Stimulated activated CD8-positive, alpha-beta memory T cell treated with anti-CD3 and anti-CD28 coated beads, Interleukin-15, amount 100 ng/mL, for 24 hours (primary cell): ENCODE data around the gene PLET1.
A peak's percentile ranks its signal among the peaks of the same experiment; 100 is the strongest.

Source experiments
- DNase-seq: peaks from one replicate; pipeline ENCODE4 v3.0.0-alpha.2; 2020; ENCODE audit warnings: low read depth

PLET1 gene

DNA sequence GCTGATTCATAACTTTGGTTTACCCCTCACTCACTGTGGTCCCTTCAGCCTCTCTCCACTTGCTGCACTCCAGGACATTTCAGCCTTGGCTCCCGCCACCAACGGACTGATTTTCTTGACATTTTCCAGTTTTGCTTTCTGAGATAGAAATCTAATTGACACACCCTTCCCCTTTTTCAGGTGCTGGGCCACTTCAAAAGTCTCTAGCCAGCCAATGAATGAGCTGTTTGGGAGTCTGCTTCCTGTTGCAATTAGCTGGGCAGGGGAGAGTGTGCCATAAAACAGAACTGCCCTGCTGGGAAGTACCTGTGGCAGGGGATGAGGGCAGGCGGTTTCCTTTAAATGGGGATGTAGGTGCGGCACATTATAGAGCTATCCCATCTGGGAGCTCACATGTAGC is 21.1 kb upstream of the PLET1 start:
- no peak for DNase-seq

DNA sequence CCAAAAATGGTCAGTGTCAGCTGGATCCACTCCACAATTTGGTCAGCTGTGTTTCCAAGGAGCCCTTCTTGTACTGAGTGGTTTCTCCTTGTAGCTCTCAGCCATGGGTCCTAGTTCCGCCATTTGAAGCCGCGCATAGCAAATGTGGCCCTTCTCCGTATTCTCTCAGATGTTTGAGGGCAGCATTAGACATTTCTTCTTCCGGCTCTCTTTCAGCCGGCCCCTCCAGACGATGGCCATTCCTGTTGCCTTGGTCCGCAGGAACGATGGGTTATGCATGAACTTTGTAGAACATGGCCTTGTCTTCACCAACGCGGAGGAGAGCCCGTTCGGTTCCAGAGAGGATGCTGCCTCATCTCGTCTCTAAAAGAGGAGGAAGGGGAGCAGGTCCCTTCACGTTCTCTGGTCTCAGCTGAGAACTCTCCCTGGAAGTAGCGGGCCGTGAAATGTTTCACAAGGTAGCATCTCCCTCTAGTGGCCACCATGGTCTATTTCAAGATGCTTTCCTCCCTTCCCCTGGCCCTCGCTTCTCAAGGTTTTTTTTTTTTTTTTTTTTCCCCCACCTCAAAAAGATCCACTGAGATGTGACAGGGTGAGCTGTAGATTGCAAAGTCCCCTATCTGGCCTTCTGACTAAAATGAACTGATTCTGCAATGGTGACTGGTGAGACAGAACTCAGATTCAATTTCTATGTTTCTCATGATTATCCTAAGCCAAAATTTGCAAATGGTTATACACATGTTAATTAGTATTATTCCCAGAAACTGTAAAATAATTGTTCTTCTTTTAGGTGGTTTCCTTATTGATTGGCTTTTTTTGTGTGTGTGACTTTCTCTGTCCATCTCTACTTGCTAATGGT is 19.8 kb upstream of the PLET1 start:
- DNase-seq = peak; percentile 13

DNA sequence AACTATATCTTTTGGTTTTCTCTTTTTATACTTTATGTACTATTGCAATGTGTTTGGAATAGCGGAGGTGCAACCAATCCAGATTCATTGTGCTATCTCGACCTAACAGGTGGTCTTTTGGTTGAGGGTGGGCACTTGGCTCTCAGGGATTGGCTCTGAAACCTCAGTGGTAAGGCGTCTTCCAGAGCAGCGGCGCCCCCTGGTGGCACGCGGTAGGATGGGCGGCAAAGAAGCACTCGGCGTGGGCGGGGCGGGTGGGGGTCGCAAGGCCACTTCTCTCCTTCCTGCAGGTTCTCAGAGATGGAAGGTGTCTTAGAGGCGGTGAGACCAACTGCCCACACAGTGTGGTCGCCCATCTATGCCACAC is 19.2 kb upstream of the PLET1 start:
- DNase-seq = peak; percentile 67

DNA sequence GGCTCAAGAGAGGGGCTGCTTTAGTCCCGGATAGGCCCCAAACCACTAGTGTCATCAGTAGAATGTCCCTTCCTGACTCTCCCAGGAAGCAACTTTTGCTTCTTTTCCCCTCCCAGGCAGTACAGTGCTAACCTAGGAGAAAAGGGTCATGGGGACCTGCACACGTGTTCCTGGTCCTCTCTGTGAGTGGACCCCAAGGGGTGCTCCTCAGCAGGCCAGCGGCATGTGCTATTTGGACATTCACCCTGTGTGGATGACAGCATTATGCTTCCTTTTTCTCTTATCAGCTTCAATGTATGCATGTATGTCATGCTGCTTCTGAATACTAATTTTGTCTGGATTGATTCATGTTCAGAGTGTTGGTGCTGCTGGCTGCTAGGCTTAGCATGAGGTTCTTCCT is 18.1 kb upstream of the PLET1 start:
- DNase-seq = no peak

DNA sequence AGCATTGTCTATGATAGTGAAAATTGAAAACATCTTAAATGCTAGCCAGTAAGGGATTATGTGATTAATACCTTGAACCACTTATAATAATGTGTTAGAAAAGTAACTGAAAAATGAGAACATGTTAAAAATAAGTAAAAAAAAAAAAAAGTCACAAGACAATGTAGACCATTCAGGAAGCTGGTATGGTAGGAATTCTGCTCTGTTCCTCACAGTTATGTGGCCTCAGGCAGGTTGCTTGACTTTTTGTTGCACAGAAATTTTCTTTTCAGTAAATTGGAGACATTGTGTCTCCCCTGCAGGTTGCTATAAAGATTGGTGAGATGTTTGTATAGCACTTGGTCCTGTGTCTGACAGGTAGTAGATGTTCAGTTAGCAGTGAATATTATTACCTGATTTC is 17.3 kb upstream of the PLET1 start:
- no peak for DNase-seq

DNA sequence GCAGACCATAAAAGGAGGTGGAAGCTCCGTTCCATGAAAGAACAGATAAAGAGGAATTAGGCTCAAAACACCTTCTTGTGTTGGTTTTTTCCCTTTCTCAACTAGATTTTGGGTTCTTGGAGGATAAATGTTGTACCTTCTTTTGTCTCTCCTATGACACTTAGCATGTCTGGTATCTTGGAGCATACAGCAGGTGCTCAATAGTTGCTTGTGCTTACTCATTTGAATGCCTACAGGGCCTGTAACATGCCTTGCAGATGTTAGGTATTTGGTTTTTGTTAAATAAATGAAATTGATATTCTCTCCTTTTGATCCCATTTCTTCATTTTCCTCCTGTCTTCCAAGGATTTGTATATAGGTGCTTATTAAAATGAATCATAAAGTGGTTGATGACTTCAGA is 16.4 kb upstream of the PLET1 start:
- no peak for DNase-seq

DNA sequence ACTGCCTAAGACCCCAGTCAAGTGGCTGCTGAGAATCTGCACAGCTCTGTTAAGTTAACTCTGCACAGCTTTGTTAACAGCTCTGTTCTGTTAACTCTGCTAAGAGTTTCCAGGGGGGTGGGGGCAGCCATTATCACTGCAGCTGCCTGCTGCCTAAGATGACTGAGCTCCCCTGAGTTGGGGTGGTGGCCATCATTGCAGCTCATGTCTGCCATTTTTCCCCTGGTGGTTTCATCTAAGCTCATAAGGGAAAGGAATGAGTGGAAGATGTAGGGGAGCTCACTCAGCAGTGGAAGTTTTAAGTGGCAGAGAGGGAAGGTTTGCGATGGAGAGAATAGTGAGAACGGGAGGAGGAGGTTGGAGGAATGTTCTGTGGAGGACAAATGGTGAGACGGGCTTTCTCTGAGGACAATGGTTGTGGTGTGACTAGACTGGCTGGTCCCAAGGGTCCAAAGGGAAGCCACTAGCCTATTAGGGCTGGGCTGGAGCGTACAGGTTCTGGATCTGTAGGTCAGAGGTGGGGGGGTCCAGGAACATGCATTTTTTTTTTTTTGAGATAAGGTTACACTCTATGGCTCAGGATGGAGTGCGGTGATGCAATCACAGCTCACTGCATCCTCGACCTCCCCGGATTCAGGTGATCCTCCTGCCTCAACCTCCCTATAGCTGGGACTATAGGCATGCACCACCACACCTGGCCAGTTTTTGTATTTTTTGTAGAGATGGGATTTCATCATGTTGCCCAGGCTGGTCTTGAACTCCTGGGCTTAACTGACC is 13.5 kb upstream of the PLET1 start:
- no peak for DNase-seq

DNA sequence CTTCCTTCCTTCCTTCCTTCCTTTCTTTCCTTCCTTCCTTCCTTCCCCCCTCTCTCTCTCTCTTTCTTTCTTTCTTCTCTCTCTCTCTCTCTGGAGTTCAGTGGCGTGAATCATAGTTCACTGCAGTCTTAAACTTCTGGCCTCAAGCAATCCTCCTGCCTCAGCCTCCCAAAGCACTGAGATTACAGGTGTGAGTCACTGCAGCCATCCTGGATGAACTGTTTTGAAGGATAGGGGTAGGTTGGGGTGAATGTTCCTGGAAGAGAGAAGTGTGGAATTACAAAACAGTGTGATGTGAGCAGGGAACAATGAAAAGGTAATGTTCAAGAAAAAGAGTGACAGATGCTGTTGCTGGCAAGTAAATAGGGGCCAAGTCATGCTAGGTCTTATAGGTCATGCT is 12.4 kb upstream of the PLET1 start:
- DNase-seq = no peak

DNA sequence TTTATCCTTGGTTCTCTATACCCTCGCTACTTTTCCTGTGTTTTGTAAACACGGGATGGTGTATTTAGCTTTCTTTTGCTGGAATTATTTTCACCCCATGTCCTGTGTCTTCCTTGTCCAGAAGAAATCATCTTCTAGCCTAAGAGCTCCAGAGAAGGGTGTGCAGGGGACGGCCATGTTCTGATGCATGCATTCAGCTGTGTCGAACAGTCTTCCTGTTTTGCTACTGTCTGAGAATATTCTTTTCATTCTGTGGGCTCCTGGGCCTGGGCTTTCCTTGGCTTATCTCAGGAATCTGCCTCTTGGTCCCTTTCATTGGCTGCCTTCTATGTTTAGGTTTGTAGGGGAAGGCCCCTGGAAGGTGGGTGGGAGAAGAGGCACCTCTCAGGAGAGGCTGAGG is 10.6 kb upstream of the PLET1 start:
- no peak for DNase-seq

DNA sequence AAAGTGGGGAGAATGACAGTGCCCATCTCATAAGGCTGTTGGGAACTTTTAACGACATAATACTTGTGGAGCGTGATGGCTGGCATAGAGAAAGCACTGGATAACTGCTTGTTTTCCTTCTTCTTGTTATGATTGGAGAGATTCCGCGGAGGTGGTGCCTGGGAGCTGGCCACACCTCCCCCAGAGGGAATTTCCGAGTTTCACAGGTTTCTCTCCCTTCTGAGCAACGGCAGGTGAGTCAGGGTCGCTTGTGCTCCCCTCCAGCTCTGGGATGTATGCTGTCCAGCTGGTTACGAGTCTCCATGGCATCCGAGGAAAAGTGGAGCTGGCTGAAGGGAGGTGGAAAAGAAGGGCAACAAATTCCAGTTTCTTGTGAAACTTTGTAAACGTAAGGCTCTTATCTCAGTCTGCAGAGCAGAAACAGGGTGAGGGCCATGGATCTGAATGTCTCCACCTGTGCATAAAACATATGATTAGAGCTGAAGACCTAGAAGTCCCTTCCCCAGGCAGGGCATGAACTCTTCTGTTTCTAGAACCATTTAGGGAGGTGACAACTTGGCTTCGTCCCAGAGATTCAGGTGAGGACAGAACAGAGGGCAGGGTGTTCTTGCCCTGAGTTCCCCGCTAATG is 10.0 kb upstream of the PLET1 start:
- no peak for DNase-seq

DNA sequence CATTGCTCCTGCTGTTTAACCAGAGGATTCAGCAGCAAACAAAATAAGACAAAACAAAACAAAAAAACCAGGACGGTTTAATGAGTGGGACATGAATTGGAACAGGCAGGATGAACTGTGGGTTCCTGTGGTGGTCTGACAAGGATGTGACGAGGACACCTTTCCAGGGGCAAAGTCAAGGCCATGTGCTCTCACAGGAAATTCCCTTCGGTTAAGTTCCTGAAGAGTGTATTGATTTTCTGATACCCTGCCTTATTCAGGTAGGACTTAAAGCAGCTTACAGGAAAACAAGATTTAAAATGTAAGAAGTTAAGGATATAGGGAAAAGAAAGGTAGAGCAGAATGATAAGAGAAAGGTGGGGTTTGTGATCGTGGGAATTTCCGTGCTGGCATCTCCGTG is 8.5 kb upstream of the PLET1 start:
- DNase-seq = no peak

DNA sequence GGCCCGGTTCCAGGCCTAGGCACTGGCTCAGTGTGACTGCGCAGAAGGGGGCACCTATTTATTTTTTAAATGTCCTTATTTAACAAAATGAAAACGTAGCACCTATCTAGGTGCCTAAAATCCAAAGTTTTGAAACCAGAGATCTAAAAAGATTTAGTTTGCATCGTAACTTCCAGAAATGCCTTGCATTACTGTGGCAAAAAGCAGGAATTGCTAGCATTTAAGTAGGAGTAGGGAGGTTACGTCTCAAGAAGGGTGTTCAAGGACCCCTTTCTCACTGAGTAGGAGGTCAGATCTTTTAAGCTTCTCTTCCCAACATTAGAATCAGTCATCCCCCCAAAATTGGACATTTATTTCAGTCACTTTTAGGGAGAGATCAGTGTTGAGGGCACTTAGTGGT is 7.7 kb upstream of the PLET1 start:
- DNase-seq = no peak

DNA sequence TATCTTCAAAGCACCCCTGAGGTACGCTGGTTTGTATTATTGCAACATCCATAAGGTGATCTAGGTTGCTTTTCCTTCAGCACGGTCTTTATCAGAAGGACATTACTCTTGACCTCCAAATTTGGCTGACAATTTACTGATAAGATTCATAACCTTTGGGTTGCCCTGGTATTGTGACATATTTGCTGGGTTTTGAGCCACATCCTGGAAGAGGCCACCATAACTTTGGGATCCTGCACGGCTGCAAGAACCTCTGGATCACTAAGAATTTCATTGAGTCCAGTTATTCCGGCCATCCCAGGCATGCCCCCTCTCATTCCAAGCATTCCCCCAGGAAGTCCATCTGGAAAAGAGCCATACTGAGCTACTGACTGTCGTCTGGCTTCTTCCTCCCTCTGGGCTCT is 6.5 kb upstream of the PLET1 start:
- no peak for DNase-seq

DNA sequence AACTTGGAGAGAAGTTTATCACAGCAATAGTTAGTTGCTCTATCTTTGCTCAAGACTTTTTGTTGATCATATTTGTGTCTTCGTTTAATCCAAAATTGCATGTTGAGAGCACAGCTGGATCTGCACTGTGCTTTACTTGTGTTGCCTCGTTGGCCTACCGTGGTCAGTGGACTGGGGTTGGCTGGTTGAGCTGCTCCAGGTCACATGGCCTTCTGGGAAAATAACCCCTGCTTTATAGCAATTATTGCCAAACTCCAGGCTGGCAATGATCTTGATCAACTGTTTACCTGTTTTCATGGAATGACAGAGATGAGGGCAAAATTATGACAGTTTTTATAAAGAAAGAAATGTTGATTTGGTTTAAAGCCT is 5.7 kb upstream of the PLET1 start:
- DNase-seq = no peak

DNA sequence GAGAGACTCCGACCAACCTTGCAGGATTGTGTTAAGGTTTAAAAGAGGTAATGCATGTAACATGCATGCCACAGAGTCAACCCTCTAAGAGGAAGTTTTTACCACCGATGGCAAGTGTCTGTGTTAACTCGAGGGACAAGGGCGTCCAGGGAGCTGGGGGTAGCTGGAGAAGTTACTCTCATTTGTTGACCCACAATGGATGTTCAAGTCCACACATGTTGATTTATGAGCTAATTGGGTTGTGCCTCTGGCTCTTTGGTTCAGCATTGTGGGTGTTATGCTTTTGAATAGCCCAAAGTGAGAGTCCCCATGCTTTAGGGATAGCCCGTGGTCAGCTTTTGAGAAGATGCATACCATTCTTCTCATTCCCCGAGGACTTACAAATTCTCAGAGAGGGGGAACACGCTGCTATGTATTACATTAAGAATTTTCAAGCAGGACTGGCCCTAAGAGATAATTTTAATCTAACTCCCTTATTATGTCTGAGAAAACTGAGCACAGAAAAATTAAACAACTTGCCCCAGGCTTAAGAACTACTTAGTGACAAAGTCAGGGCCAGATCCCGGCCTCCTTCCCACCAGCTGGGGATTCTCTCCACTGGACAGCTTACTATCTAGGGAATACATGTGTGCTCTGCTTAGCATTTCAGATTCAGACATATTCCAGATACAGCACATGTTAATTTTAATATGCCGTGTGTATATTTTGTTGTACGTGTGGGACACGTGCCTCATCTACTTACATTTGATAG is 5.2 kb upstream of the PLET1 start:
- DNase-seq = no peak

DNA sequence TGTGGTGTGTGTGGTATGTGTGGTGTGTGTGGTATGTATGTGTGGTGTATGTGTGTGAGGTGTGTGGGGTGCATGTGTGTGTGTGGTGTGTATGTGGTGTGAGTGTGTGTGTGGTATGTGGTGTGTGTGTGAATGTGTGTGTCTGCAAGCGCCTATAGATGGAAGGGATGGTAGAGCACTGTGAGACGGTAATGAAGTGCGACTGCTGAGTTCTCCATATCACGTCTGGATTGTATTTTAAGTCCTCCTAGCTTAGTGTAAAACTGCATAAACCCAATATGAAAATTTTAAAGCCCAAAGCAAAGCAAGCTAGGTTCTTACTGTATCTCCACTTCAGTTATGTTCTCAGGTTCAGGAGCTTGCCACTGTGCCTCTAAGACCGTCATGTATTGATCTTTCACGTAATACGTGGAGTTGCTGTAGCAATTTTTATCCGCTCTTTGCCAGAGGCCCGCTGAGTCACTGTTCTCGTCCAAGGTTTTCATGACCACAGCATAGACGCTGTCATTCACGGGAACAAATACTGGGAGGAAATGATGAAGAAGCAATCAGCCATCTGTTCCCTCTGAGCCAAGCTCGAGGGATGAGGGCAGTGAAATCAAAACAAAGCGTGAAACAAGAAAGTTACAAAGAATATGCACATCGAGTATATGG is 5.5 kb downstream of the PLET1 start:
- no peak for DNase-seq

DNA sequence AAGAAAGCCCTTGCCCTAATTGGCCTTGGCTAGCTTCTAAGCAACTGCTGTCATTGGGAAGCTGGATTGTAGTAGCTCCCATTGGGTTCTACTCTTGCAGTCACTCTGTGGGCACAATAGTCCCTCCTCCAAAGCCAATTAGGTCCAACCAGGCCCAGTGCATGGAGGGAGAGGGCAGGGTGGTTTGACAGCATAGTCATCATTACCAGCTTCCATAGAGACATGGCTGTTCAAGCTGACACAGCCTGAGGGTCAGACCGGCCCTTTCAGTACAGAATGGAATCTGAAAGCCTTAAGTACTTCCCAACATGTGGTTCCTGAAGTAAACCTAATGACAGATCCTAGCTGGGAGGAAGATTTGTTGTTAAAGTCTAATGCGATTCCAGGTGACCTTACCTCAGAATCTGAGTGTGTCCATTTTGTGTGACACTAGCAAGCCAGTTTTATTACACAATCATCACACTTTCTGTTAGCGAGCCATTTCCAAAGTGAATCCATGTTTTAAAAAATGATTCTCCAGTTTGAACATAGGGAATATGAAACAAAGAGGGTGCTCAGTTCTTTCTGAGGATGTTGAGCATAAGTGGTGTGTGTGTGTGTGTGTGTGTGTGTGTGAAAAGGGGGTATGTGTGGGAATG is 6.9 kb downstream of the PLET1 start:
- DNase-seq = no peak

DNA sequence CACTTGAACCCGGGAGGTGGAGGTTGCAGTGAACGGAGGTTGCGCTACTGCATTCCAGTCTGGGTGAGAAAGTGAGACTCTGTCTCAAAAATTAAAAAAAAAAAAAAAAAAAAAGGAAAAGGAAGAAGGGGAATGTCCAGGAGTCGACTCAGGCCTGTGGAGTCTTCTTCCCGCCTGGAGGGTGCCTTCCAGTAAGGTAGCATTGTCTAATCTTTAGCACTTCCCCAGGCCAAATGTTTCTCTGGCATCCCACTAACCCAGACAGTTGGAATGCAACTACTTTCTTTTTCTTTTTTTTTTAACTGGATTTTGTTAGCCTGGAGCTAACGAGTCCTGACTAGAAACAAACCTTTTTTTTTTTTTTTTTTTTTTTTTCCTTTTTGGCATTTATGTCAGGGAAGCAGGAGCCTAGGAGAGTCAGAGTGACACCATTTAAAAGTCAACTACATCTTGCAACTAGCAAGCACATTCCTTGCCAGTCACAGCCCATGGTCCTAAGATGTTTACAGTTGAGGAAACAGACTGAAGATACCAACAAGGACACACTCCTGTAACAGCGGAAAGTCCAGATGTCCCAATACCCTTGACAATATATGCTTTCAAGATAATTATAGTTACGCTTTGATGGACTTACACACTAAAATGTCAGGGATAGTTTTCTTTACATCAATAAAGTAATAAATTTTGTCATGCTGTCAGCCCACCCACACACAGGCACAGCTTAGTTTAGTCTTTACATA is 10.6 kb downstream of the PLET1 start:
- DNase-seq = no peak

DNA sequence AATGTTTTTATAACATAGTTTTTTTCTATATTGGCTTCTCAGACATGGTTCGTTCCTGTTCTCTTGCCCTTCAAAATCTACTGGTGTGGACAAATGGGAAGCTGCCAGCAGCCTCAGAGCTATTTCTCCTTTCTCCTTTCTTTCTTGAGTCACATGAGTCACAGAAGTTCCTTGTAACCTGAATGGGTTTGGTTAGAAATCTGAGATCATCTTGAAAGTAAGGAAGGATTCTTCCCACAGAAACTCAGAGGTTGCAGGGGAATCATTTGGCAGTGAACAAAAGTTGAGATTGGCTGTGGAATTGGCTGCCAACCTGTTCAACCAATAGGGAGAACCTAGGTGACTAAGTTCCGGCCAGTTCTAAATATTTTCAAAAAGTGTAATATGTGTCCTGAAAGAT is 12.5 kb downstream of the PLET1 start:
- DNase-seq = no peak

DNA sequence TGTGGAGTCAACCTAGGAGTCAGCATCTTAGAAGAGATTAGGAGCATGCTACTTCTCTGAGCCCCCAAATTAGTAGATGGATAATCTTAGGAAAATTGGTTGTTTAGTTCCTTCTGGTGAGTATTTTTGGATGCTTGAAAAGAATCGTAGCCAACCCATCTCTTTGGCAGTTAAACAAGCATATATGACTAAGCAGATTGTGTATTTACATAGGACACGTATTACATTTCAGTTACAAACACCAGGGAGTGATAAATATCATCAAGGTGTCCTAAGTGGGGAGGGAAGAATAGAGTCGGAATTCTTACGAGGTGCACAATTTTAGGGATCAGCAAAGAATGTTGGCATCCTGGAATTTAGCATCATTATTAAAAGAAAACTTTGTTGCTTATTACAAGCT is 13.5 kb downstream of the PLET1 start:
- no peak for DNase-seq

DNA sequence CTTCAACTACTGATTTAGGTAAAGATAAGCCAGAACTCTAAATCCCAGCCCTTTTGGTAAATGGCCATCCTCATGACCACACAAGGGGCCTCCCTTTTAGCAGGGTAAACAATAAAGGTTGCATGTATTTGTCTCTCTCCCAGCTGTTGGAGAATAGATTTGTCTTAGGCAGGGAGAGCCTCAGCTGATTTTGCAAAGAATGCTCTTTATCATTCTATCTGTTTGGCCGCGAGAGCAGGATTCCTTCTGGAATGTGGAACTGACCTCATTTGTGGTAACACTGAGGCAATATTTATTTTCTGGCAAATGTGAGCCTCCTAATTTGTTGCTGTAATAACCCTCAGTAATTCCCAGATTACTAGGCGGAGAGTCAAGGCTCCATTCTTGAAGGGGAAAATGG is 19.2 kb downstream of the PLET1 start:
- no peak for DNase-seq
